ENCODE measurements around the gene FSTL1.

DNA sequence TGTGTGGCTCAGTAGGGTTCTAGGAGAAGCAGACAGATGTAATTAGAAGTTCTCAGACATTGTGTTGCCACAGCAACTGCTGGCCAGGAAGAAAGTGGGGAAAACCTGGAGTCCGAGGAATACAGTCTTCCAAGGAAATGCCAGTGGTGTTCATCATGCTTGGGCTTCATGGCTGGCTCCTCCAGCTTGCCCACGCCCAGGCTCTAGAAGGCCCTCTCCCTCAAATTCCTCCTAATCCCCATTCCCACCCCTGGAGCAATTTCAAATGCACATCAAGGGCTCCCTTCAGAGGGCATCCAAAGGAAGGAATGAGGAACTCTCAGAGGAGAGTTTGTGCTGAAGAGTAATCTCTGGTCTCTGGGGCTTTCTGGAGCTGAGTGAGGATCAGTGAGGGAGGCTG is 21.9 kb downstream of the FSTL1 start:
- TF ChIP-seq EZH2 (IDR thresholded peaks at IDR 0.05; ENCODE audit: borderline replicate concordance, low read length), result no peak
- TF ChIP-seq, protein P1, sequence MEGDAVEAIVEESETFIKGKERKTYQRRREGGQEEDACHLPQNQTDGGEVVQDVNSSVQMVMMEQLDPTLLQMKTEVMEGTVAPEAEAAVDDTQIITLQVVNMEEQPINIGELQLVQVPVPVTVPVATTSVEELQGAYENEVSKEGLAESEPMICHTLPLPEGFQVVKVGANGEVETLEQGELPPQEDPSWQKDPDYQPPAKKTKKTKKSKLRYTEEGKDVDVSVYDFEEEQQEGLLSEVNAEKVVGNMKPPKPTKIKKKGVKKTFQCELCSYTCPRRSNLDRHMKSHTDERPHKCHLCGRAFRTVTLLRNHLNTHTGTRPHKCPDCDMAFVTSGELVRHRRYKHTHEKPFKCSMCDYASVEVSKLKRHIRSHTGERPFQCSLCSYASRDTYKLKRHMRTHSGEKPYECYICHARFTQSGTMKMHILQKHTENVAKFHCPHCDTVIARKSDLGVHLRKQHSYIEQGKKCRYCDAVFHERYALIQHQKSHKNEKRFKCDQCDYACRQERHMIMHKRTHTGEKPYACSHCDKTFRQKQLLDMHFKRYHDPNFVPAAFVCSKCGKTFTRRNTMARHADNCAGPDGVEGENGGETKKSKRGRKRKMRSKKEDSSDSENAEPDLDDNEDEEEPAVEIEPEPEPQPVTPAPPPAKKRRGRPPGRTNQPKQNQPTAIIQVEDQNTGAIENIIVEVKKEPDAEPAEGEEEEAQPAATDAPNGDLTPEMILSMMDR (IDR thresholded peaks at IDR 0.05; ENCODE audit: low read length), result no peak

All from OCI-LY1 (cell line).